MCF 10A (cell line): ENCODE measurements around the gene CYP4F2. TPM values are rescaled to one million over a fixed set of nuclear protein-coding genes. Genes with fewer than 3 reads are reported as not detected.
"Not testable (repeated sequence)": the region's sequence is repeated elsewhere in the genome, so short reads cannot be mapped to it uniquely, and the experiment has no call there.

Source experiments
- BruUV-seq: library from RNA; stranded (reverse); fragments of 400-500 nt; replicated peaks from 2 replicates; lab custom pipeline; 2021; lab: Mats Ljungman, UMichigan
- CTCF ChIA-PET: fragments of 300-600 bp; sonication (Branson Sonifier 250); formaldehyde crosslinking; extraction: SDS; loops from one replicate; lab custom pipeline; 2021; ENCODE audit warnings: antibody characterized with exemption, inconsistent platforms; lab: Yijun Ruan, JAX
- POLR2A ChIA-PET: fragments of 300-600, 350-650 bp; sonication (Branson Sonifier 250); formaldehyde crosslinking; extraction: SDS; loops from one replicate; lab custom pipeline; 2020; ENCODE audit warnings: antibody characterized with exemption, inconsistent platforms; lab: Yijun Ruan, JAX
- DNase-seq: peaks from one replicate; pipeline ENCODE4 v3.0.0-alpha.2; 2018; ENCODE audit not compliant: unreplicated experiment
- H3K27ac Mint-ChIP-seq: one replicate; pipeline ENCODE4 v1.8.0; 2022; ENCODE audit warnings: mild to moderate bottlenecking, low read depth, mixed read lengths; ENCODE audit not compliant: unreplicated experiment
- H3K27me3 Mint-ChIP-seq: one replicate; pipeline ENCODE4 v1.8.0; 2022; ENCODE audit warnings: mixed read lengths; ENCODE audit not compliant: insufficient read depth, unreplicated experiment
- H3K36me3 Mint-ChIP-seq: one replicate; pipeline ENCODE4 v1.8.0; 2022; ENCODE audit warnings: mild to moderate bottlenecking, moderate library complexity, mixed read lengths; ENCODE audit not compliant: insufficient read depth, unreplicated experiment
- H3K4me1 Mint-ChIP-seq: one replicate; pipeline ENCODE4 v1.8.0; 2022; ENCODE audit warnings: mixed read lengths; ENCODE audit not compliant: insufficient read depth, unreplicated experiment
- H3K4me3 Mint-ChIP-seq: one replicate; pipeline ENCODE4 v1.8.0; 2022; ENCODE audit warnings: mild to moderate bottlenecking, moderate library complexity, mixed read lengths; ENCODE audit not compliant: unreplicated experiment
- H3K9me3 Mint-ChIP-seq: one replicate; pipeline ENCODE4 v1.8.0; 2022; ENCODE audit warnings: mixed read lengths; ENCODE audit not compliant: unreplicated experiment
- intact Hi-C: fragments of 100-400 bp; cut with micrococcal nuclease; formaldehyde crosslinking; loops from 2 replicates; pipeline ENCODE4 v1.14.1; 2022
- total RNA-seq: library from RNA; stranded (reverse); gene quantifications from 2 replicates; pipeline ENCODE4 v1.2.3, GENCODE V29; 2022
- TF ChIP-seq, protein P1 (sequence below): fragments of 200-600 bp; IDR thresholded peaks from one replicate; pipeline ENCODE4 v1.8.0; 2022; ENCODE audit warnings: antibody characterized with exemption, mild to moderate bottlenecking; ENCODE audit not compliant: unreplicated experiment

CYP4F2 gene
- total RNA-seq, 1 experiment from 2014 or later: 0.14 TPM

- DNase-seq: no peak
- H3K4me3 Mint-ChIP-seq: no peak overlapping the region
- no peaks in the 10 kb centered on the region for H3K36me3 Mint-ChIP-seq
- no peak overlapping the region for H3K27ac Mint-ChIP-seq
- peaks cover 9% of the 10 kb centered on the region for H3K9me3 Mint-ChIP-seq
- CTCF ChIA-PET: interaction anchor here (0.7 kb wide), 1 partner anchor 53 kb away, joined by 5 read pairs; no protein-coding TSS in a partner anchor
- H3K27me3 Mint-ChIP-seq: peaks cover 22% of the 10 kb centered on the region
- H3K4me1 Mint-ChIP-seq: no peaks in the 10 kb centered on the region
- POLR2A ChIA-PET: no interaction called here
- TF ChIP-seq, protein P1, sequence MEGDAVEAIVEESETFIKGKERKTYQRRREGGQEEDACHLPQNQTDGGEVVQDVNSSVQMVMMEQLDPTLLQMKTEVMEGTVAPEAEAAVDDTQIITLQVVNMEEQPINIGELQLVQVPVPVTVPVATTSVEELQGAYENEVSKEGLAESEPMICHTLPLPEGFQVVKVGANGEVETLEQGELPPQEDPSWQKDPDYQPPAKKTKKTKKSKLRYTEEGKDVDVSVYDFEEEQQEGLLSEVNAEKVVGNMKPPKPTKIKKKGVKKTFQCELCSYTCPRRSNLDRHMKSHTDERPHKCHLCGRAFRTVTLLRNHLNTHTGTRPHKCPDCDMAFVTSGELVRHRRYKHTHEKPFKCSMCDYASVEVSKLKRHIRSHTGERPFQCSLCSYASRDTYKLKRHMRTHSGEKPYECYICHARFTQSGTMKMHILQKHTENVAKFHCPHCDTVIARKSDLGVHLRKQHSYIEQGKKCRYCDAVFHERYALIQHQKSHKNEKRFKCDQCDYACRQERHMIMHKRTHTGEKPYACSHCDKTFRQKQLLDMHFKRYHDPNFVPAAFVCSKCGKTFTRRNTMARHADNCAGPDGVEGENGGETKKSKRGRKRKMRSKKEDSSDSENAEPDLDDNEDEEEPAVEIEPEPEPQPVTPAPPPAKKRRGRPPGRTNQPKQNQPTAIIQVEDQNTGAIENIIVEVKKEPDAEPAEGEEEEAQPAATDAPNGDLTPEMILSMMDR: no peak
- BruUV-seq: no TSS peak
- intact Hi-C loops: no loop called here
Measured at GRCh38 chr19:15843203-15843893, 54.5 kb downstream of the CYP4F2 start.

DNA sequence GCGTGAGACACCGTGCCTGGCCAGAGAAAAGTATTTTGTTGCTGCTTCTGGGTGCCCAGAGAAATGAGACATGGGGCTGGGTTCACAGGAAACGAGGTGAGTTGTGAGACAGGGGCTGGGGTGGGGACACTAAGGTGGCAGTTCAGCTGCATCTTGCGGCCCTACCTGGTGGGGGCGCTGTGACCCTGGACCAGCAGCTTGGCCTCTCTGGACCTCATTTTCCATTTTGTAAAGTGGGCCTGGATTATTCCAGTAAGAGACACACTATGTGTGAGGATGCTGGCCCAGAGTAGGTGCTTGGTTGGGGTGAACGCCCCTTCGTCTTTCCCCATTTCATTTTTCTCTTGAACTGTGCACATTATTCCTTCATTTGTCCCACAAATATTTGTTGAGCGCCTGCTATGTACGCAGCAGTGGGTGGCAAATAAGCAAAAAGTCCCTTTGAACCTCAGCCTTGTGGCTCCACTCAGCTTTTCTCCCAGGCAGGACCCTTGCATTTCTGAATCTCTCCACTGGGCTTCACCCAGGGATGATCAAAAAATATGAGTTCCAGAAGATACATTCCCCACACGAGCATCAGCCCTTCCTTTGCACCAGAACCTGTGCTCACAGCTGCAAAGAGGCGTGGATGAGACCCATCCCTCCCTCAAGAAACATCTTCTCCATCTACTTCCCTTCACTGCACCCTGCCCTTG is 55.9 kb downstream of the CYP4F2 start:
- intact Hi-C loops: no loop called here
- no peaks in the 10 kb centered on the region for H3K36me3 Mint-ChIP-seq
- no peak overlapping the region for H3K27ac Mint-ChIP-seq
- H3K27me3 Mint-ChIP-seq: peaks cover 22% of the 10 kb centered on the region
- ChIA-PET POLR2A (no interaction called here), CTCF (interaction anchor here (0.6 to 1.2 kb wide), 2 partner anchors 13 to 26 kb away, joined by 3 read pairs; no protein-coding TSS in a partner anchor)
- H3K4me1 Mint-ChIP-seq: peaks cover 6% of the 10 kb centered on the region
- BruUV-seq: no TSS peak
- TF ChIP-seq, protein P1: no peak
- no peak overlapping the region for H3K4me3 Mint-ChIP-seq
- DNase-seq: no peak
- H3K9me3 Mint-ChIP-seq: peaks cover 9% of the 10 kb centered on the region

DNA sequence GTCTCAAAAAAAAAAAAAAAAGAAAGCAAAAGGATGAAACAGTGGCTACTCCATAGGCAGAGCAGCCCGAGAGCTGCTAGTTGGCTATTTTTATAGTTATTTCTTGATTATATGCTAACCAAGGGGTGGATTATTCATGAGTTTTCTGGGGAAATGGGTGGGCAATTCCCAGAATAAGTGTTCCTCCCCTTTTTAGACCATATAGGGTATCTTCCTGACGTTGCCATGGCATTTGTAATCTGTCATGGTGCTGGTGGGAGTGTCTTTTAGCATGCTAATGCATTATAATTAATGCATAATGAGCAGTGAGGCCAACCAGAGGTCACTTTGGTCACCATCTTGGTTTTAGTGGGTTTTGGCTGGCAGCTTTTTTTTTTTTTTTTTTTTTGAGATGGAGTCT is 57.0 kb downstream of the CYP4F2 start:
- Mint-ChIP-seq H3K27ac (no peak overlapping the region), H3K4me1 (peaks cover 9% of the 10 kb centered on the region), H3K9me3 (peaks cover 9% of the 10 kb centered on the region), H3K36me3 (no peaks in the 10 kb centered on the region), H3K4me3 (no peak overlapping the region), H3K27me3 (peaks cover 17% of the 10 kb centered on the region)
- no TSS peak for BruUV-seq
- intact Hi-C loops: no loop called here
- ChIA-PET CTCF (interaction anchor here (1.2 kb wide), 1 partner anchor 14 kb away, joined by 3 read pairs; no protein-coding TSS in a partner anchor), POLR2A (no interaction called here)
- DNase-seq: no peak
- TF ChIP-seq, protein P1: no peak

GRCh38 chr19:15839888-15840287 is 58.0 kb downstream of the CYP4F2 start:
- BruUV-seq, intact Hi-C loops, H3K36me3 Mint-ChIP-seq, H3K9me3 Mint-ChIP-seq, H3K4me3 Mint-ChIP-seq, DNase-seq, POLR2A ChIA-PET, H3K27me3 Mint-ChIP-seq, H3K27ac Mint-ChIP-seq, CTCF ChIA-PET: not testable (repeated sequence)
- H3K4me1 Mint-ChIP-seq: peaks cover 12% of the 10 kb centered on the region
